NCI-H446 (cell line): ENCODE measurements around the gene KCNN3.
A peak's percentile ranks its signal among the peaks of the same experiment; 100 is the strongest.

ENCODE experiments used
- DNase-seq, 2 experiments: peaks; one replicate each; lab custom pipeline; 2025; lab: John Stamatoyannopoulos, UW

KCNN3 gene

GRCh38 chr1:154879038-154879421, 8.9 kb upstream of the KCNN3 start:
- no peak for DNase-seq

- DNase-seq: peak; percentile 44 to 74
Measured at GRCh38 chr1:154878371-154879037, 8.4 kb upstream of the KCNN3 start.

- DNase-seq: no peak
Measured at GRCh38 chr1:154877370-154877974, 7.4 kb upstream of the KCNN3 start.

- no peak for DNase-seq
Measured at GRCh38 chr1:154876842-154877369, 6.8 kb upstream of the KCNN3 start.

- DNase-seq: no peak
Measured at GRCh38 chr1:154874465-154874864, 4.4 kb upstream of the KCNN3 start.

GRCh38 chr1:154873321-154873950, 3.4 kb upstream of the KCNN3 start:
- no peak for DNase-seq

- DNase-seq: no peak
Measured at GRCh38 chr1:154871374-154871773, 1.3 kb upstream of the KCNN3 start.

GRCh38 chr1:154870734-154871133, 653 bp upstream of the KCNN3 start:
- no peak for DNase-seq

- DNase-seq: no peak
Measured at GRCh38 chr1:154869351-154870114, 548 bp downstream of the KCNN3 start.

- DNase-seq: no peak
Measured at GRCh38 chr1:154867841-154868605, 2.1 kb downstream of the KCNN3 start.

- peak; percentile 36 to 82 for DNase-seq
Measured at GRCh38 chr1:154867064-154867825, 2.8 kb downstream of the KCNN3 start.

- DNase-seq: no peak
Measured at GRCh38 chr1:154866257-154867063, 3.6 kb downstream of the KCNN3 start.

GRCh38 chr1:154865442-154866256, 4.4 kb downstream of the KCNN3 start:
- DNase-seq: no peak

- DNase-seq: no peak
Measured at GRCh38 chr1:154864189-154864975, 5.7 kb downstream of the KCNN3 start.

GRCh38 chr1:154863315-154864174, 6.5 kb downstream of the KCNN3 start:
- no peak for DNase-seq

- no peak for DNase-seq
Measured at GRCh38 chr1:154862907-154863306, 7.2 kb downstream of the KCNN3 start.

GRCh38 chr1:154861607-154862094, 8.4 kb downstream of the KCNN3 start:
- no peak for DNase-seq
